ENCODE measurements around the gene RBCK1. TPM values are rescaled to one million over a fixed set of nuclear protein-coding genes. Genes with fewer than 3 reads are reported as not detected.

Gene RBCK1
- total and polyA plus RNA-seq, 9 of the 15 experiments (the other 6 are each of a cell fraction or from before 2014, with no cell fraction given), result 5.9 to 59.3 (median 26.5) TPM

DNA sequence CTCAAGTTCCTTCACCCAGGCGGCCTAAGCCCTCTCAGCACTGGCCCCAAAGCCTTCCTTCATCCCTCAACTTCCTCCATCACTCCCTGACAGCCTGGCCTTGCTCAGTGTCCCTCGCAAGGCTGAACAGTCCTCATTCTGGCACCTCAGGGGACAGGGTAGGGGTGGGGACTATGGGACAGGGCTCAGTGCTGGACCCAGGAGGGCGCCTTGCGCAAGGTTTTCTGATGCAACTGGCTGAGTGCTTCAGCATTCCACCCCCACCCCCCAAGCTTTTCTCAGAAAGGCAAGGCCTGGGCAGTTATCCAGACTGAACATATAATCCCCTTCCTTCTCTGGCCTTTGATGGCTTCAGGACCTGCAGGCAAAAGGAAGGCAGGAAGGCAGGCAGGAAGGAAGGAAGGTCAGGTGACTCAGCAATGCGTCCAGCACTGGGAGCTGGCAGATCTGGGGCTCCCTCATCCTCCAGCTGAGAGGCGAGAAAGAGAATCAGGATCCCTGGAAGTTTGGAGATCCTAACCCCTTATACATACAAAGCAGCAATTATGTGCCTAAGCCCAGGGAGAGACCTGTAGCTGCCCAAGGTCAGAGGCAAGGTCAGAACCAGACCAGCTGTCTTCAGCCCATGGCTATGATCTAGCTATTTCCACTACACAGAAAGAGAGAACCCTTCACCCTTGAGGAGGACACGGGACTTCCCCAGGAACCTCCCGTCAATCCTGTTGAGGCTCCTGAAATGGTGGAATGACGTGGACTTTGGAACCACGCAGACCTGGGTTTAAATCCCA, 36.1 kb upstream of the RBCK1 start (continued):
- TF ChIP-seq TBL1XR1 (IDR thresholded peaks at IDR 0.05; ENCODE audit: low read length in 2 of 2) (peak in 1 of 2 experiments; percentile 83; a peak in 2 of 4 replicates), ZNF707 (CRISPR knock-in tag; conservative IDR thresholded peaks at IDR 0.05) (0 out of 2 replicates have a peak, but pooled peaks have one; percentile 12), HDAC3 (IDR thresholded peaks at IDR 0.05; ENCODE audit: borderline replicate concordance, partially characterized antibody) (peak; percentile 83), PYGO2 (tag; IDR thresholded peaks at IDR 0.05) (0 out of 2 replicates have a peak, but pooled peaks have one; percentile 38), GABPB1 (CRISPR knock-in tag; IDR thresholded peaks at IDR 0.05) (peak; percentile 76; the same call in 1 of the 2 replicates), MAFG (tag; conservative IDR thresholded peaks at IDR 0.05) (peak; percentile 88)
- TF ChIP-seq, protein P1, sequence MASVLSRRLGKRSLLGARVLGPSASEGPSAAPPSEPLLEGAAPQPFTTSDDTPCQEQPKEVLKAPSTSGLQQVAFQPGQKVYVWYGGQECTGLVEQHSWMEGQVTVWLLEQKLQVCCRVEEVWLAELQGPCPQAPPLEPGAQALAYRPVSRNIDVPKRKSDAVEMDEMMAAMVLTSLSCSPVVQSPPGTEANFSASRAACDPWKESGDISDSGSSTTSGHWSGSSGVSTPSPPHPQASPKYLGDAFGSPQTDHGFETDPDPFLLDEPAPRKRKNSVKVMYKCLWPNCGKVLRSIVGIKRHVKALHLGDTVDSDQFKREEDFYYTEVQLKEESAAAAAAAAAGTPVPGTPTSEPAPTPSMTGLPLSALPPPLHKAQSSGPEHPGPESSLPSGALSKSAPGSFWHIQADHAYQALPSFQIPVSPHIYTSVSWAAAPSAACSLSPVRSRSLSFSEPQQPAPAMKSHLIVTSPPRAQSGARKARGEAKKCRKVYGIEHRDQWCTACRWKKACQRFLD (CRISPR knock-in tag; IDR thresholded peaks at IDR 0.05), result peak; percentile 66; the same call in 1 of the 2 replicates
- TF ChIP-seq, protein P2, sequence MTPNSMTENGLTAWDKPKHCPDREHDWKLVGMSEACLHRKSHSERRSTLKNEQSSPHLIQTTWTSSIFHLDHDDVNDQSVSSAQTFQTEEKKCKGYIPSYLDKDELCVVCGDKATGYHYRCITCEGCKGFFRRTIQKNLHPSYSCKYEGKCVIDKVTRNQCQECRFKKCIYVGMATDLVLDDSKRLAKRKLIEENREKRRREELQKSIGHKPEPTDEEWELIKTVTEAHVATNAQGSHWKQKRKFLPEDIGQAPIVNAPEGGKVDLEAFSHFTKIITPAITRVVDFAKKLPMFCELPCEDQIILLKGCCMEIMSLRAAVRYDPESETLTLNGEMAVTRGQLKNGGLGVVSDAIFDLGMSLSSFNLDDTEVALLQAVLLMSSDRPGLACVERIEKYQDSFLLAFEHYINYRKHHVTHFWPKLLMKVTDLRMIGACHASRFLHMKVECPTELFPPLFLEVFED (CRISPR knock-in tag; conservative IDR thresholded peaks at IDR 0.05), result 0 out of 2 replicates have a peak, but pooled peaks have one; percentile 30
- TF ChIP-seq, protein P3, sequence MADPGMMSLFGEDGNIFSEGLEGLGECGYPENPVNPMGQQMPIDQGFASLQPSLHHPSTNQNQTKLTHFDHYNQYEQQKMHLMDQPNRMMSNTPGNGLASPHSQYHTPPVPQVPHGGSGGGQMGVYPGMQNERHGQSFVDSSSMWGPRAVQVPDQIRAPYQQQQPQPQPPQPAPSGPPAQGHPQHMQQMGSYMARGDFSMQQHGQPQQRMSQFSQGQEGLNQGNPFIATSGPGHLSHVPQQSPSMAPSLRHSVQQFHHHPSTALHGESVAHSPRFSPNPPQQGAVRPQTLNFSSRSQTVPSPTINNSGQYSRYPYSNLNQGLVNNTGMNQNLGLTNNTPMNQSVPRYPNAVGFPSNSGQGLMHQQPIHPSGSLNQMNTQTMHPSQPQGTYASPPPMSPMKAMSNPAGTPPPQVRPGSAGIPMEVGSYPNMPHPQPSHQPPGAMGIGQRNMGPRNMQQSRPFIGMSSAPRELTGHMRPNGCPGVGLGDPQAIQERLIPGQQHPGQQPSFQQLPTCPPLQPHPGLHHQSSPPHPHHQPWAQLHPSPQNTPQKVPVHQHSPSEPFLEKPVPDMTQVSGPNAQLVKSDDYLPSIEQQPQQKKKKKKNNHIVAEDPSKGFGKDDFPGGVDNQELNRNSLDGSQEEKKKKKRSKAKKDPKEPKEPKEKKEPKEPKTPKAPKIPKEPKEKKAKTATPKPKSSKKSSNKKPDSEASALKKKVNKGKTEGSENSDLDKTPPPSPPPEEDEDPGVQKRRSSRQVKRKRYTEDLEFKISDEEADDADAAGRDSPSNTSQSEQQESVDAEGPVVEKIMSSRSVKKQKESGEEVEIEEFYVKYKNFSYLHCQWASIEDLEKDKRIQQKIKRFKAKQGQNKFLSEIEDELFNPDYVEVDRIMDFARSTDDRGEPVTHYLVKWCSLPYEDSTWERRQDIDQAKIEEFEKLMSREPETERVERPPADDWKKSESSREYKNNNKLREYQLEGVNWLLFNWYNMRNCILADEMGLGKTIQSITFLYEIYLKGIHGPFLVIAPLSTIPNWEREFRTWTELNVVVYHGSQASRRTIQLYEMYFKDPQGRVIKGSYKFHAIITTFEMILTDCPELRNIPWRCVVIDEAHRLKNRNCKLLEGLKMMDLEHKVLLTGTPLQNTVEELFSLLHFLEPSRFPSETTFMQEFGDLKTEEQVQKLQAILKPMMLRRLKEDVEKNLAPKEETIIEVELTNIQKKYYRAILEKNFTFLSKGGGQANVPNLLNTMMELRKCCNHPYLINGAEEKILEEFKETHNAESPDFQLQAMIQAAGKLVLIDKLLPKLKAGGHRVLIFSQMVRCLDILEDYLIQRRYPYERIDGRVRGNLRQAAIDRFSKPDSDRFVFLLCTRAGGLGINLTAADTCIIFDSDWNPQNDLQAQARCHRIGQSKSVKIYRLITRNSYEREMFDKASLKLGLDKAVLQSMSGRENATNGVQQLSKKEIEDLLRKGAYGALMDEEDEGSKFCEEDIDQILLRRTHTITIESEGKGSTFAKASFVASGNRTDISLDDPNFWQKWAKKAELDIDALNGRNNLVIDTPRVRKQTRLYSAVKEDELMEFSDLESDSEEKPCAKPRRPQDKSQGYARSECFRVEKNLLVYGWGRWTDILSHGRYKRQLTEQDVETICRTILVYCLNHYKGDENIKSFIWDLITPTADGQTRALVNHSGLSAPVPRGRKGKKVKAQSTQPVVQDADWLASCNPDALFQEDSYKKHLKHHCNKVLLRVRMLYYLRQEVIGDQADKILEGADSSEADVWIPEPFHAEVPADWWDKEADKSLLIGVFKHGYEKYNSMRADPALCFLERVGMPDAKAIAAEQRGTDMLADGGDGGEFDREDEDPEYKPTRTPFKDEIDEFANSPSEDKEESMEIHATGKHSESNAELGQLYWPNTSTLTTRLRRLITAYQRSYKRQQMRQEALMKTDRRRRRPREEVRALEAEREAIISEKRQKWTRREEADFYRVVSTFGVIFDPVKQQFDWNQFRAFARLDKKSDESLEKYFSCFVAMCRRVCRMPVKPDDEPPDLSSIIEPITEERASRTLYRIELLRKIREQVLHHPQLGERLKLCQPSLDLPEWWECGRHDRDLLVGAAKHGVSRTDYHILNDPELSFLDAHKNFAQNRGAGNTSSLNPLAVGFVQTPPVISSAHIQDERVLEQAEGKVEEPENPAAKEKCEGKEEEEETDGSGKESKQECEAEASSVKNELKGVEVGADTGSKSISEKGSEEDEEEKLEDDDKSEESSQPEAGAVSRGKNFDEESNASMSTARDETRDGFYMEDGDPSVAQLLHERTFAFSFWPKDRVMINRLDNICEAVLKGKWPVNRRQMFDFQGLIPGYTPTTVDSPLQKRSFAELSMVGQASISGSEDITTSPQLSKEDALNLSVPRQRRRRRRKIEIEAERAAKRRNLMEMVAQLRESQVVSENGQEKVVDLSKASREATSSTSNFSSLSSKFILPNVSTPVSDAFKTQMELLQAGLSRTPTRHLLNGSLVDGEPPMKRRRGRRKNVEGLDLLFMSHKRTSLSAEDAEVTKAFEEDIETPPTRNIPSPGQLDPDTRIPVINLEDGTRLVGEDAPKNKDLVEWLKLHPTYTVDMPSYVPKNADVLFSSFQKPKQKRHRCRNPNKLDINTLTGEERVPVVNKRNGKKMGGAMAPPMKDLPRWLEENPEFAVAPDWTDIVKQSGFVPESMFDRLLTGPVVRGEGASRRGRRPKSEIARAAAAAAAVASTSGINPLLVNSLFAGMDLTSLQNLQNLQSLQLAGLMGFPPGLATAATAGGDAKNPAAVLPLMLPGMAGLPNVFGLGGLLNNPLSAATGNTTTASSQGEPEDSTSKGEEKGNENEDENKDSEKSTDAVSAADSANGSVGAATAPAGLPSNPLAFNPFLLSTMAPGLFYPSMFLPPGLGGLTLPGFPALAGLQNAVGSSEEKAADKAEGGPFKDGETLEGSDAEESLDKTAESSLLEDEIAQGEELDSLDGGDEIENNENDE (IDR thresholded peaks at IDR 0.05; ENCODE audit: low read depth, low read length), result no peak
